Measurements from ENCODE around the gene RANBP3.

RANBP3 gene

GRCh38 chr19:5867201-5868136 is 110.5 kb downstream of the RANBP3 start:
- Histone ChIP-seq H3K79me2 (ENCODE audit: control insufficient read depth, insufficient read depth, low read length, poor library complexity) (no peaks in the 10 kb centered on the region), H3K36me3 (ENCODE audit: control insufficient read depth in 1 of 2, insufficient read depth in 2 of 2, low read length in 2 of 2) (no peaks in the 10 kb centered on the region), H2BK5ac (ENCODE audit: low read depth, low read length, poor library complexity) (no peak overlapping the region), H2BK120ac (ENCODE audit: insufficient read depth, low read length, poor library complexity) (no peak overlapping the region), H4K12ac (ENCODE audit: low read depth, low read length) (no peak overlapping the region), H3K18ac (ENCODE audit: low read length) (no peak overlapping the region), H3K9ac (ENCODE audit: low read length) (no peak overlapping the region), H4K8ac (ENCODE audit: low read depth, low read length) (no peak overlapping the region), H3K27ac (ENCODE audit: low read depth, low read length) (no peak overlapping the region), H3K4me1 (ENCODE audit: control insufficient read depth in 1 of 2, insufficient read depth in 2 of 2, low read length in 2 of 2) (peaks cover 3 to 5% of the 10 kb centered on the region in 2 experiments), H3K4ac (ENCODE audit: low read depth, low read length) (no peak overlapping the region), H4K91ac (ENCODE audit: low read depth, low read length) (no peak overlapping the region), H2AK5ac (ENCODE audit: low read length) (no peak overlapping the region), H3K4me2 (ENCODE audit: low read length) (no peak overlapping the region), H3K27me3 (ENCODE audit: insufficient read depth, low read length) (no peaks in the 10 kb centered on the region), H2AFZ (ENCODE audit: insufficient read depth, low read length, poor library complexity) (no peak overlapping the region), H3K9me3 (ENCODE audit: insufficient read depth, low read depth, low read length) (no peaks in the 10 kb centered on the region), H2BK12ac (ENCODE audit: low read length) (no peak overlapping the region), H3K23ac (ENCODE audit: low read length) (no peak overlapping the region), H3K79me1 (ENCODE audit: low read length) (no peaks in the 10 kb centered on the region), H3K4me3 (ENCODE audit: low read depth, low read length) (no peak overlapping the region), H3K14ac (ENCODE audit: low read length) (no peak overlapping the region)
- DNase-seq: no peak
- no CpG with 5 or more reads among the region's 31 CpGs for WGBS (ENCODE audit: extremely low coverage, insufficient coverage, insufficient read length)

Data from trophoblast cell (in vitro differentiated cells and primary cell).